GM18507 (cell line): Measurements from ENCODE around the gene TMPRSS3.

Experiments
- DNase-seq: peaks from one replicate; pipeline ENCODE4 v3.0.0; 2011; ENCODE audit warnings: low read depth; ENCODE audit not compliant: insufficient read length; ENCODE audit errors: extremely low spot score
- FAIRE-seq: peaks from 2 replicates; lab custom pipeline; 2011; peaks lifted over from hg19 to GRCh38; lab: Jason Lieb, UNC

Gene TMPRSS3

DNA sequence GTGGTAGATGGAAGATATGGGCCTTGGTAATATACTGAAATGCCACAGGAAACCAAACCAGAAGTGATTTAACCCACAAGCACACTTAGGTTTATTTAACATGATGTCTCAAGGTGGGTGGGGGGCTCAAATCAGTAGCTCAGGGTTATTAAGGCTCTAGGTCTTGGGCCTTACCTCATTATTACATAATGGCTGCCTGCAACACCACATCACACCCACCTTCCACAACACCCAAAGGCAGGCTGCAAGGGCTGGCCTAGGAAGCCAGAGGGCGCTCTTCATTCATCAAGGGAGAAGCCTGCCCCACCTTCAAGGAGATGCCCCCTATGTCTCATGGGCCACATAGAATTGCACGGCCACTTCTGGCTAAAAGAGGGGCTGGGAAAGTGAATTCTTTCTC is 35.5 kb downstream of the TMPRSS3 start:
- FAIRE-seq (no peak), DNase-seq (no peak)

DNA sequence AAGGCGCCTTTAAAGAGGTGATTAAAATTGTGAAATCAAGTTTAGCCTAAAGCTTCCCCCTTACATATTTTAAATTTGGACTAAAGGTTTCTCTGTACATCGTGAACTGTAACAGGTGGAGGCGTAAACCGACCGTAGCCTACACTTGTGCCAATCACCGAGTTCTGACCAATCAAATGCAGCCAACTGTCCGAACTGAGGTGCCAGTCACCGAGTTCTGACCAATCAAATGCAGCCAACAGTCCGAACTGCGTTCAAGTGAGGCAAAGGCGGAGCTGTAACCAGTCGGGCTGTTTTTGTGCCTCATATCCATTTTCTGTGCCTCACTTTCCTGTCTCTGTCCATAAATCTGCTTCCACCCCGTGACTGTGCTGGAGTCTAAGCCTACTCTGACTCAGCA is 36.9 kb downstream of the TMPRSS3 start:
- FAIRE-seq, result no peak
- no peak for DNase-seq

DNA sequence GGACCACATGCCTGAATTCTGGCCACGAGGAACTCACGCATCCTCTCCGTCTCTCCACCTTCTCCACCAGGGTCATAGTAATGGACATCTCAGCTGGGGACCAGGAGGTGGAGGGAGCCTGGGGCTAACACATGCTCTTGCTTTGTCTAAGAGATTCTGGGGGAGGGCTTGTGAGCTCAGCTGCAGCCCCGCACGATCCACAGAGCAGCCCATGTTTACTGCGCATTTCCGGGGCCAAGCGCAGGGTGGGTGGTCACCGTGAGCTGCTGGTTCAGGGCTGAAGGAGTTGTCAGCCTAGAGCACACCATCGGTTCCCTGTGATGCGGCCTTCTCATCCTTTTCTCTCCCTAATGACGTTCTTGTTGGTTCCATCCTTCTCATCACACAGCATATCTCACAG is 37.6 kb downstream of the TMPRSS3 start:
- FAIRE-seq, result no peak
- no peak for DNase-seq

DNA sequence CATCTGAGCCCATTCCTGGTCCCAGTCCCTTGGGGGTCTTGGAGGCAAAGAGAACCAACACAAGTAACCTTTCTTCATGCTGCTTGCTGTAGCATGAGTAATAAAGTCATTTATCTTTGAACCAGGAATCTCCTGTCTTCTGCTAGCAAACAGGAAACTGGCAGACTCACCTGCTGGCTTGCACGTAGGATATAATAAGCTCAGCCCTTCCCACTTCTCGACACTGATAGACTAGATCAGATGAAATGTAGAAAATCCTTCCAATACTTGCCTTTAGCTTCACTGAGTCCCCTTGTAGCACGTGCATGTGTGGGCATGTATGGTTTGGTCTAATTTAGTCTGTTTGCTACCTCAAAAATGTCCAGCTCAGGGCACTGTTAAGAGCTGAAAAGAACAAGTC is 38.5 kb downstream of the TMPRSS3 start:
- FAIRE-seq (no peak), DNase-seq (no peak)

- no peak for FAIRE-seq
Measured at GRCh38 chr21:42356650-42357049, 39.2 kb downstream of the TMPRSS3 start.

DNA sequence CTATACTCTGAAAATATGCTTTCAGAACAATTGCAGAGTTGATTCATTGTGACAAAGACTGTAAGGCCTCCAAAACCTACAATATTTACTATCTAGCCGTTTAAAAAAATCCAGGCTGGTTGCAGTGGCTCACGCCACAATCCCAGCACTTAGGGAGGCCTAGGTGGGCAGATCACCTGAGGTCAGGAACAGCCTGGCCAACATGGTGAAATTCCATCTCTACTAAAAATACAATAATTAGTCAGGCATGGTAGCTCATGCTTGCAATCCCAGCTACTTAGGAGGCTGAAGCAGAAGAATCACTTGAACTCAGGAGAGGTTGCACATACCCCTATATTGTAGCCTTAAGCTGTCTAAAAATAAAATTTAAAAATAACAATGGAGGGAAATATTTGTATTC is 39.8 kb downstream of the TMPRSS3 start:
- FAIRE-seq, result no peak

More at GRCh38 chr21:42356650-42357049, 39.2 kb downstream of the TMPRSS3 start:
- DNase-seq, result no peak

GRCh38 chr21:42353623-42354022 is 42.2 kb downstream of the TMPRSS3 start:
- DNase-seq, result no peak
- FAIRE-seq, result no peak

More for the DNA sequence above, 39.8 kb downstream of the TMPRSS3 start:
- no peak for DNase-seq

GRCh38 chr21:42352441-42353095 is 43.3 kb downstream of the TMPRSS3 start:
- DNase-seq (no peak), FAIRE-seq (no peak)

DNA sequence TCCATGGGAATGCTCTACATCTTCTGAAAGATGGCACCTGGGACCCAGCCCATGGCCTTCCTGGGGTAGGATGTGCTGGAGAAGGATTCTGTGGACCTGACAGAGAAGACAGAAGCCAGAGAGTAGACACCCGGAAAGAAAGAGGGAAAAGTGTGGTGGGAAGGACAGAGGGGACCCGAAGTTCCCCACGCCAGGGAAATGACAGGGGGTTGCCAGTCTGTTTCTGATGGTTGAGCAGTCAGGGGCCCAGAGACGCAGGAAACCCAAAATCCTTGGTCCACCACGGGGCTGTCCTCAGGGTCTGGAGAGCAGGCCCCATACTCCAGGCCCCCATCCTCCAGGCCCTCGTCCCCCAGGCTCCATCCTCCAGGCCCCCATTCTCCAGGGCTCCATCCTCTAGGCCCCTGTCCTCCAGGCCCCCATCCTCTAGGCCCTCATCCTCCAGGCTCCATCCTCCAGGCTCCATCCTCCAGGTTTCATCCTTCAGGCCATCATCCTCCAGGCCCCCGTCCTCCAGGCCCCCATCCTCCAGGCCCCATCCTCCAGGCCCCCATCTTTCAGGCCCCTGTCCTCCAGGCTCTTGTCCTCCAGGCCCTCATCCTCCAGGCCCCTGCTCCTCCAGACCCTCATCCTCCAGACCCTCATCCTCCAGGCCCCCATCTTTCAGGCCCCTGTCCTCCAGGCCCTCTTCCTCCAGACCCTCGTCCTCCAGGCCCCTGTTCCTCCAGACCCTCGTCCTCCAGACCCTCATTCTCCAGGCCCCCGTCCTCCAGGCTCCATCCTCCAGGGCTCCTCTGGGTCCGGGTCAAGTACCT is 44.0 kb downstream of the TMPRSS3 start:
- FAIRE-seq, result no peak
- no peak for DNase-seq

GRCh38 chr21:42350927-42351426 is 44.9 kb downstream of the TMPRSS3 start, which contains the start of gene TFF2:
TFF2 (minus strand) TSS chr21:42350994; CDS start chr21:42350957, 37 bp downstream.
- FAIRE-seq (no peak), DNase-seq (no peak)

- no peak for DNase-seq
- FAIRE-seq, result no peak
Measured at GRCh38 chr21:42350318-42350910, 45.4 kb downstream of the TMPRSS3 start.

DNA sequence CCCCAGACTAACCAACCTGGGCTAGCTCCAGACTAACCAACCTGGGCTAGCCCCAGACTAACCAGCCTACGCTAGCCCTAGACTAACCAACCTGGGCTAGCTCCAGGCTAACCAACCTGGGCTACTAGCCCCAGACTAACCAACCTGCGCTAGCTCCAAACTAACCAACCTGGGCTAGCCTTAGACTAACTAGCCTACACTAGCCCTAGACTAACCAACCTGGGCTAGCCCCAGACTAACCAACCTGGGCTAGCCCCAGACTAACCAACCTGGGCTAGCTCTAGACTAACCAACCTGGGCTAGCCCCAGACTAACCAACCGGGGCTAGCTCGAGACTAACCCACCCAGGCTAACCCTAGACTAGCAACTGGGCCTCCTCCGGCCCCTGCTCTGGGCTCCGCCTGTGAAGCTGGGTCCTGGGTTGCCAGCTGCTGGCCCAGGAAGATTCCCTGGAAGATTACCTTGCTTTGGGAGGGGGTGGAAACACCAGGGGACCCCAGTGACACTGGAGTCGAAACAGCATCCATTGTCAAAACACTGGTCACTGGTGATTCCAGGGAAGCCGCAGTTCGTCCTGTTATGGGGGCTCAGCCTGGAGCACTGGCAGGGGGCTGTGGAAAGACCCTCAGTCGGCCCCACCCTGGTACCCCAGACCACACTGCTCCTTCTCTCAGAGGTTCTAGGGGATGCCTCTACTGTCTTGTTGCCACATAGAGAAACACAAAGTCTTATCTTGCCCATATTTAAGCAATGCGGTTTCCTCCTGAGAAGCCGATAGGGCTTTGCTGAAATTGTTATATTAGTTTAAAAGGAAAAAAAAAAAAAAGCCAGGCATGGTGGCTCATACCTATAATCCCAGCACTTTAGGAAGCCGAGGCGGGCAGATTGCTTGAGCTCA is 46.2 kb downstream of the TMPRSS3 start:
- DNase-seq (no peak), FAIRE-seq (no peak)

GRCh38 chr21:42348762-42349161 is 47.1 kb downstream of the TMPRSS3 start:
- DNase-seq (no peak), FAIRE-seq (no peak)

DNA sequence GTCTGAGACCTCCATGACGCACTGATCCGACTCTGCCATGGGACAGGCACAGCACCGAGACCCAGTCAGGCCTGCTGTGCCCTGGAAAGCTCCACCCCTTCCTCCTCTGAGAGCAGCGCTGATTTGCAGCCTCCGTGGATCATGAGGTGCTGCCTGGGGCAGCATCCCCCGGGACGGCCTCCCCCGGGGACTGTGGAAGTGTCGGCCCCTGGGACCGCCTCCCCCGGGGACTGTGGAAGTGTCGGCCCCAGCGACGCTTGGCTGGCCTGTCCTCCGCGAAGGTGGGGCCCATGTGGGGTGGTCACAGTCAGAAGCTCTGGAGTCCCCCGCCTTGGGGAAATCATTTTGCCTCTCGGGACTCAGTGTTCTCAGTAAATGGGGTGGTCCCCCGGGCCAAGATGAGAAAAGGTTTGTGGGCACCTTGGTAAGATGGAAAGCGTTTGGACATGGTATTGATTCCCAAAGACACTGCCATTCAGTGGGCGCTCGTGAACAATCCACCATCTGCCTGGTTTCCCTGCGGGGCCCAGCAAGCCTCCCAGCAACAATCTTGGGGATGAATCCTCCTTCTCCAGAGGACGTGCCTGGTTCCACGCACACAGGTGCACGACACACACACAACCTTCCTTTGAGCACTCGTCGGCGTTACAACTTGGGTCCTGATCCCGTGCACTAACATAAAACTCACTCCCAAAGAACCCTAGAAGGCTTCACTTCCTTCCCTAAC is 48.1 kb downstream of the TMPRSS3 start:
- no peak for FAIRE-seq

GRCh38 chr21:42346866-42347600 is 48.8 kb downstream of the TMPRSS3 start:
- no peak for FAIRE-seq

More for the DNA sequence above, 48.1 kb downstream of the TMPRSS3 start:
- DNase-seq, result no peak

GRCh38 chr21:42346441-42346840 is 49.4 kb downstream of the TMPRSS3 start:
- DNase-seq, result no peak
- FAIRE-seq, result no peak

More at GRCh38 chr21:42346866-42347600, 48.8 kb downstream of the TMPRSS3 start:
- DNase-seq, result no peak

- FAIRE-seq (no peak), DNase-seq (no peak)
Measured at GRCh38 chr21:42344631-42345030, 51.2 kb downstream of the TMPRSS3 start.

DNA sequence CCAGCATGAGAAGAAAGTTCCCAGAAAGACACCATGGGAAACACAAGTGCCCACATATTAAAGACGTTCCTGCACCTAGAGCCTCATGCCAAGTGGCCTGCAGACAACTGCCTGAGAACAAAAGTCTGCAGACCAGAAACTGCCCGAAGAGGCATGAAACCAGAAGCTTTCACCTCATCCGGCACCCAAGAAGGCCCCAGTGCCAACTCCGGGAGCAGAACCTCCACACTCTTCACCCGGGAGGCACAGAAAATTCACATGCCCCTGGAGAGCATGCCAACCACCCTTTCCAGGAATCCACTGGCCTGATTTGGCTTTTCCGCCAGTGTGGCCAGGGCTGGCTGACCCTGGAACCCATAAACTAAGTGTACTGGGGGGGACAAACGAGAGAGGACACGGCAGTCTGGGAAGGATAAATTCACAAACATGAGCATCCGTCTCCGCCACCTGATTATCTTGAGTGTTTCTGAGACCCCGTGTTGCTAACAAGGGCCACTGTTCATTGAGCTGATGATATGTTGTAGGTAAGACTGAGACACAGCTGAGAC is 51.8 kb downstream of the TMPRSS3 start:
- no peak for DNase-seq
- FAIRE-seq, result no peak
